ENCODE measurements around the gene ADCY3.

GRCh38 chr2:24947561-24948157, 27.6 kb upstream of the ADCY3 start:
- TF ChIP-seq CTCF (IDR thresholded peaks at IDR 0.05) (no peak), POLR2A (IDR thresholded peaks at IDR 0.05) (no peak)

Measured in adrenal gland (tissue), 5 donors.